Stimulated activated CD8-positive, alpha-beta memory T cell treated with anti-CD3 and anti-CD28 coated beads, Interleukin-12 subunit alpha, Interleukin-12 subunit beta, amount 100 ng/mL, for 1 hour (primary cell): ENCODE data around the gene ATAD3B.
"Not testable (repeated sequence)": the region's sequence is repeated elsewhere in the genome, so short reads cannot be mapped to it uniquely, and the experiment has no call there.

Experiments used
- DNase-seq: peaks from one replicate; pipeline ENCODE4 v3.0.0-alpha.2; 2020; ENCODE audit warnings: low read depth

The ATAD3B gene

DNA sequence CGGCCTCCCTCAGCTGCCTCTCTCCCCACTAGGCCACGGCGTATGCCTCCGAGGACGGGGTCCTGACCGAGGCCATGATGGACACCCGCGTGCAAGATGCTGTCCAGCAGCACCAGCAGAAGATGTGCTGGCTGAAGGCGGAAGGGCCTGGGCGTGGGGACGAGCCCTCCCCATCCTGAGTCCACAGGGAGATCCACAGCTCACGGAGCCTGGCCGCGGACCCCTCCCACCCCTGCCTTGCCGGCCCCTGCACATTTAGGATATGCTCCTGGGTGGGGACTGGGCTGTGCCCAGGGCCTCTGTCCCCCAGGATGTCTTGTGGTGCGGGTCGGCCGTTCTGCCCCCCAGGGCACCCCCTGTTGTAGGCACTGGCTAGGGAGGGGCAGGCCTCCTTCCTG lies 62.3 kb downstream of the ATAD3B start:
- not testable (repeated sequence) for DNase-seq

GRCh38 chr1:1534401-1535154 lies 63.0 kb downstream of the ATAD3B start:
- DNase-seq: no peak

GRCh38 chr1:1535201-1536018 lies 63.8 kb downstream of the ATAD3B start:
- no peak for DNase-seq

- no peak for DNase-seq
Observed at GRCh38 chr1:1536019-1536937, 64.7 kb downstream of the ATAD3B start.

DNA sequence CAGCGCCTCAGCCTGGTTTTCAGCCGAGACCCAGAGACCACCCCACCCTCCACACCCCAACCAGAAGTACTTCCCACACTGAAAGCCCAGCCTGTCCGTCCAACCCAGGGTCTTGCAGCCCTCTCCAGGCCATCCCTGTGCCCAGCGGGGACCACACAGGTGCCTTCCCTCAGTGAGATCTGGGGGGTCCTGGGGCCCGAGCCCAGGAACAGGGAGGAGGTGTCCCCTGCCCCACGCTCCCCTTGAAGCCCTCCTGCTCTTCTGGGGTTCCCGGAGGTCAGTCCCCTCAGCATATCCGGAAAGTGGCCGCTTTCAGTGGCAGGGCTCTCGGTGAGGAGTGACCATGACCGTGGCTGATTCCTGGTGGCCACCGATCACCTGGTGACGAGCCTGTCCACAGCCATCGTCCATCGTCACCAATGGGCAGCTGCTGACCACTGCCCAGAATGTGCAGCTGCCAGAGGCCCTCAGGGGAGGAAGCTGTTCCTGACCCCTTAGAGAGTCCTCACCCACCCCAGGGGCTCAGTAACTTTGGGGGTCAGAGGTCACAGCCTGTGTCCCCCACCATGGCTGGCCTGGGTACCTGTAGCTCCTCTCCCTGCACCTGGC lies 65.5 kb downstream of the ATAD3B start:
- DNase-seq: no peak

DNA sequence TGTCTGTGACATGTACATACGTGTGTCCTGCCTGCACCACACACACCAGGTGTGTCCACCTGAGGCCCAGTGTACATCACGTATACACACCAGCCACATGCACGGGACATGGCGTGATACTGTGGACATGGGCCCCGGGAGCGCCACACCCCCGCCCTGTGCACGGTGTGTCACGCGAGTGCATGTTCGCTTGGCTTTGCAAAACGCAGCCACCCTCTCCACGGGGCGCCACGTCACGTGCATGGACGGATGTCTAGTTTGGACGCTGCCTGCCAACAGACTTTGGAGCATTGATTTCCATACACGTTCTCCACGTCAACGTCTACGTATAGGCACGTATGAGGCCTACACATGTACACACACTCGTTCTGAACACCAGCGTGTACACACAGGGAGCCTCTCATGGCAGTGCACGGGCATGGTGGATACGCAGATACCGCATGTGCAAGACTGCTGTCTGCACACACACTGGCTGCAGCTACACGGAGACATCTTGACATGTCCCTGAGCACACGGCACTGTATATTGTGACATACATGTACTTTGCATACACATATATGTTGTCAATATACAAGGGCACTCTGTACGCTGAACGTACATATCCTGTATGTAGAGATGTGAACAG lies 66.2 kb downstream of the ATAD3B start:
- no peak for DNase-seq

DNA sequence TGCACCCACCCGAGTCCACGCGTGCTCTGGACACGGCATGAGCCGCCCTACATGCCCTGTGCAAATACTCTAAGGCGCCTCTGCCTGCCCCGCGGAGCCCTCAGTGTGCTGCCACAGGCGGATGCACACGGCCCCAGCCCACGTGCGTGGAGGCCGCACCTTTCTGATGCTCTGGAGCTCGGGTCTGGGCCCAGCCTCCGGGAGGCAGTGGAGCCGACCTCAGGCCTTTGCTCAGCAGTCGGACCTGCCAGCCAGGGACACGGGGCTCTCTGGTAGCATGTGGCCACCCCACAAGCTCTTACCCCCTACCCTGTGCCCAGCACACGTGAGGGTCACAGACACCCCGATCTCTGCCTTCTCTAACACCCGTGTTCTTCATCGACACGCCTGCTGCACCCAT lies 66.8 kb downstream of the ATAD3B start:
- DNase-seq: no peak

DNA sequence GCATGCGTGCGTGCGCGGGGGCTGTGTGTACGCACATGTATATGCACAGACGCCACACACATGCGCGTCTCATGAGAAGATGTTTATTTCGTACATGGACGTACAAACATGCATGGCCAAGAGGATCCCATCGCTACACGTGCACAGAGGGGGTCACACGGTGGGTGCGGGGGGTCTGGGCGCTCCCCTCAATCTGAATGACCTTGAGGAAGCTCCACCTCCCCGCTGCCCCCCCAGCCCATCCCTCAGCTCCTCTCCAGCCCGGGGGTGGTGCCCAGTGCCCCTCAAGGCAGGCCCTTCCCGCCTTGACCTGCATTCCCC lies 67.4 kb downstream of the ATAD3B start:
- no peak for DNase-seq

DNA sequence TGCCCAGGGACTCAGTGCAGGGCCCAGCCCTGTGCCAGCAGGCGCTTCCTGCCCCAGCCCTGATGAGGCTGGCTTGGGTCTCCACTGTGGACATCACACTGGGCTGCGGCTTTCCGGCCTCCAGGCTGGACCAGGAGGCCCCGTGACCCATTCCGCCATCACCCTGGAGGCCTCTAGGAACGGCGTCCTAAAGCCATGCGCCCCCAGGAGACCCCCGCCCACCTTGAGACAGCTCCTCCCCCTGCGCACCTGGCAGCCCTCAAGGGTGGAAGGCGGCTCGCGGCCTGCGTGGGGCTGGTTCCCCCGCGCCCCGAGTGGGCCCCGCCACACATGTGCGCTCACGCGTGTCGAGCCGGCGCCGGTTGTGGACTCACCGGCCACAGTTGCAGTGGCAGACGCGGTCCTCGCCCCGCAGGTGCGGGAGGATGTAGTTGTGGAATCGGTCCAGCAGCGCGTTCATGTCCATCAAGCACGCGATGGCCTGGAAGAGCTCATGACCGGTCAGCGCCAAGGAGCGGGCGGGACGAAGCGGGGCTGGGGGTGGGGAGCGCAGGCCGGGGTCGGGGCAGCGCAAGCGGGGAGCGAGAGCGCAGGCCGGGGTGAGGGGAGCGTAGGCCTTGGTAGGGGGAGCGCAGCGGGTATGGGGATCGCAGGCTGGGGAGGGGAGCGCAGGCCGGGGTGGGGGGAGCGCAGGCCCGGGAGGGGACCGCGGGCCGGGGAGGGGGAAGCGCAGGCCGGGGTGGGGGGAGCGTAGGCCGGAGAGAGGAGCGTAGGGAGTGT lies 67.9 kb downstream of the ATAD3B start:
- DNase-seq: no peak

DNA sequence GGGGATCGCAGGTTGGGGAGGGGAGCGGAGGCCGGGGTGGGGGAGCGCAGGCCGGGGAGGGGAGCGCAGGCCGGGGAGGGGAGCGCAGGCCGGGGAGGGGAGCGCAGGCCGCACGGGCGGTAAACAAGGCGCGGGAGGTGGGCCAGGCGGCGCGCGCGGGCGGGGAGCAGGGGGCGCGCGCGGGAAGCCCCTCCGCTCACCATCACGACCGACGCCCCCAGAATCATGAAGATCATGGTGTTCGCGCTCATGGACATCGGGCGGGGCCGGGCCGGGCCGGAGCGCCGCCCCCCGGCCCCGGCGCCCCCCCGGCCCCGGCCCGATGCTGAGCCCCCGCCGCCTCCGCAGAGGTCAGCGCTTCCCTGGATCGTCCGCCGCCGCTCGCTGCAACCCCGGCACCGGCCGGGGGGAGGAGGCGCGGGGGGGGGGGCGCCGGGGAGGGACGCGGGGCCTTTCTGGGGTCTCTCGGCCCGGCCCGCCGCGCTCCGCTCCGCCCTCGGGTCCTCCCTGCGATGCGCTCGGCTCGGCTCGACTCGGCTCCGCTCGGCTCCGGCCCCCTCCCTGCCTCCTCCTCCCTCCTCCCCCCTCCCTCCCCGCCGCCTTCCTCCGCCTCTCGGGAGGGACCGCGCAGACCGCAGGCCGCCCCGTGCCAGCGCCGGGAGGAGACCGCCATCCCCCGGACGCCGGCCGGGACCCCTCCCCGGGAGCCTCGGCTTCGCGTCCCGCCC lies 68.7 kb downstream of the ATAD3B start, which contains the start of gene TMEM240:
Gene TMEM240 (minus strand): TSS at position 535 of the 728 bp plus-strand sequence. CDS start 278 bp downstream, at position 257.
- peak; percentile 16 for DNase-seq

DNA sequence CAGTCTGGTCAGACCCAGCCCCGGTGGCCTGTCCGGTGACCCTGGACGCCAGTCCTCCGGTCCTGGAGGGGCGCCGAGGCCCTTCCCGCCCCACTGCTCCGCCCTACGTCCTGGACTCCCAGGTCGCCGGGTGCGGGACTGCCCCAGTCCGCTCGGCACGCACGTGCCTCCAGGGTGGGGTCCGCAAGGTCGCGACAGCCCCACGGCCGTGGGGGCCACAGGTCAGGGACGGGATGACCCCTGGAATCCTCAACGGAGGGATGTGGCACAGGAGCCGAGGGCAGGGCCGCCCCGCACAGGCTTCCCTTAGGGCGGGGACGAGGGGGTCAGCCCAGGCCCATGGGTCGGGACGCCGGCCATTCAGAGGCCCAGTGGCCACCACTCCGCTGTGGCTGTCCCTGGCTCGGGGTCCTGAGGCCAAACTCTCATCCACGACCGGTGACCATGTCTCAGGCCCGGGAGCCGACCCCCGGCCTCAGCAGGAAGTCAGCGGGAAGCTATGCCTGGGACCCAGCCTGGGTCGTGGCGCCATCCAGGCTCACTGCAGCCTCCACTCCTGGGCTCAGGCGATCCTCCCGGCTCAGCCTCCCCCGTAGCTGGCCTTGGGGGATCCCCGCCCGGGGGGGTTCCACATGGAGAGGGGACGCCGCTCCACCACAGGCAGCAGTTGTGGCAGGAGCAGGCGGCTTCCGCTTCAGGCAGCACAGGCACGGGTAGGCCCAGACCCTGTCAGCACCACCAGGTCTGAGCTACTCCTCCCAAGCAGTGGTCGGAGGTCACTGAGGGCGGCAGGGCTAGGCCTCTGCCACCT lies 69.5 kb downstream of the ATAD3B start:
- no peak for DNase-seq

DNA sequence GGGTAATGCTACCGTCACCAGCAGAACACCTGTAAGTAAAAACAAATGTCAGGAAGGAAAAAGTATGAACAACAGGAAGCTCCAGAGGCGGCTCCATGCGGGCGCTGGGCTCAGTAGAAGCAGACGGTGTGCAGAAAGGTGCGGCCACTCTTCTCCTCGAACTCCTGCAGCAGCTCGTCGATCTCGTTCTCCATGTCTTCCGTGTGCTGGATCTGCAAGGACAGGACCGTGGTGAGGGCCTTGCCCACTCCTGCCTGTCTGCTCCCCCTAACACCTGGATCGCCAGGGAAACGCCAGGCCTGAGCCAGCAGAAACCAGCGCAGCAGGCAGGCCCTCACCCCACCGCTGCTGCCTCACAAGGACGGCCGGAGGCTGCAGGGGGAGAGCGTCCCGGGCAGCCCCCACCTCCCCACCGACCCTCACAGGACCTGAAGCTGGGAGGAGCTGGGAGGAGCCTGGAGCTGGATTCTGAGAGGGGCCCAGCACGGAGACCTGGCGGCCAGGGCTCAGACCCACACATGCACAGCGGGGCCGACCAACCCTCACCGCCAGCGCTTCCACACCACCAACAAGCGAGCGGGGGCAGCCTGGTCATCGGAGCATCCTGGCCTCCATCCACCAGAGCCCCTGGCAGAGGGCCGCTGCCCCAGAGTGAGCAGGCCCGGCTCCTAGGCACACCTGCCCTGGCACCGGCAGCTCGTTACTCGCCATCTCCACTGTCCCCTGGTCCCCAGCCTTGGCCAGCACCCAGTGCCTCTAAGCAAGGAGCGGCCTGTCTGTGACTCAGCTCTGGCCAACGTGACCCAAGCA lies 70.6 kb downstream of the ATAD3B start:
- DNase-seq: no peak

DNA sequence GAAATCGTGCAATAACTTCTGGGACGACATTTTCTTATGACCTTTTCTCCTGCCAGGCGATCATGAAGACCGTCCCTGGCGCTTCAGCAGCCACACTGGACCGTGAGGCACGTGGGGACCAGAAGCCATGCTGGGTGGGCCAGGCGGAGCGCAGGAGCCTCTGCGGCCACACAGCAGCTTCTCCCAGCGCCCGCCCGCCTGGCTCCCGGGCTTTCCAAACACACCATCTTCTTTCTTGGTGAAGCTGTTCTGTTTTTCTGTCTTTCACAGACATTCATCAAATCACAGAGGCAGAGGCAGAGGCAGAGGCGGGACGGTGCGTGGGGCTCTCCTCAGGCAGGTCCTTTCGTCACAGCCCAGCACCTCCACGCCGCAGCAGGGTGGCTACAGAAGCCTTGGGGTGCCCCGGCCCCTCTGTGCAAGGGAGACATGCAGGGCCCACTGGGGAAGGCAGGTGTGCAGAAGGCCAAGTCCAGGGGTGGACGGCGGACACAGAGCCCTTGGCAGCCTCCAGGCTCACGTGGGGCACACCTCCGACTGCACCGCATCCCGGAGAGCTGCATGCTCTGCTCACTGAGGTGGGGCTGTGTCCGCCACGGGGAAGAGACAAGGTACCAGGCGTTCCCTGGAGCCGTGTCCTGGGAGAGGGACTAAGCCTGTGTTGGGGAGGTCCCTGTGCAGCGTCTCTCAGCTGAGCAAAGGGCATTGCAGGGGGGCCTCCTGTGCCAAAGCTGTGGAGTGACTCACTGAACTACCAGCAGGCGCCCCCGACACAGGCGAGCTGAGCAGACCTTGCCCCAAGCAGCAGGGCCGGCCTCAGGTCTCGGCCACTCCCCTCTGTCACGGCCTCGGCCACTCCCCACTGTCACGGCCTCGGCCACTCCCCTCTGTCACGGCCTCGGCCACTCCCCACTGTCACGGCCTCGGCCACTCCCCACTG lies 71.5 kb downstream of the ATAD3B start:
- DNase-seq: no peak

- DNase-seq: no peak
Observed at GRCh38 chr1:1543706-1544099, 72.1 kb downstream of the ATAD3B start.

- no peak for DNase-seq
Observed at GRCh38 chr1:1544544-1544943, 73.0 kb downstream of the ATAD3B start.
